ENCODE results near the gene HBM. TPM values are rescaled to one million over a fixed set of nuclear protein-coding genes. Genes with fewer than 3 reads are reported as not detected.
"Not testable (repeated sequence)": the region's sequence is repeated elsewhere in the genome, so short reads cannot be mapped to it uniquely, and the experiment has no call there.

The HBM gene
- total RNA-seq, 1 experiment from 2014 or later, result not detected

DNA sequence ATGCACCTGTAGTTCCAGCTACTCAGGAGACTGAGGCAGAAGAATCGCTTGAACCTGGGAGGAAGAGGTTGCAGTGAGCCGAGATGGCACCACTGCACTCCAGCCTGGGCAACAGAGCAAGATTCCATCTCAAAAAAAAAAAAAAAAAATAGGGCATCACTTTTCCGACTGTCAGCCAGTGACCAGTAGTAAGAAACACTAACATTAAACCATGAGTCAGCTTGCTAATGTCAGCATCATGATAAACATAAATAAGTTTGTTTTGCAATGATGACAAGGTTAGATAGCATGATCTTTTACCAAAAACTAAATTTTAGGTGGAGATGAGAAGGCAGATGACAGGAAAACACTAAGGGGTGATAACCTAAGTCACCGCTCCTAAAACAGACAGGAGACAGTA, 43.6 kb downstream of the HBM start:
- H3K9me3 ChIP-seq (replicated peaks); H3K27me3 ChIP-seq; H3K27ac ChIP-seq; DNase-seq; H3K4me1 ChIP-seq; H3K4me3 ChIP-seq: not testable (repeated sequence)
- H3K36me3 ChIP-seq, result peaks cover 67% of the 10 kb centered on the region

DNA sequence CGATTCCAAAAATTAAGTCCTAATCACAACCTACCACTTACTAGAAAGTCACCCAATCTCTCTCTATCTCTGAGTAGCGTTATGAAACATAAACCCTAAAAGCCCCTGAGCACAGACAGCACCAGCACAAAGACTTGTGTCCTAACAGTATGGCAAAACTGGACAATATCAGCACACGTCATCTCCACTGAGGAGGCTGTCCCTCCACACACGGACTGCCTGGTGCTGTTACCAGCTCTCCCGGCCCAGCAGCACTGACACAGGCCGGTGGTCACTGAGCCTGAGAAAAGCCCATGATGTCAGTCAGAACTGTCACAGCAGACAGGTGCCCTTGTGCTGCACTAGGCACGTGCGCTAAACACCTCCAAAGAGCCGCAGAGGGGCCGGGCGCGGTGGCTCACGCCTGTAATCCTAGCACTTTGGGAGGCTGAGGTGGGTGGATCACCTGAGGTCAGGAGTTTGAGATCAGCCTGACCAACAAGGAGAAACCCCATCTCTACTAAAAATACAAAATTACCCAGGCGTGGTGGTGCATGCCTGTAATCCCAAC, 45.9 kb downstream of the HBM start:
- not testable (repeated sequence) for H3K27ac ChIP-seq; H3K9me3 ChIP-seq (replicated peaks); H3K4me1 ChIP-seq; H3K4me3 ChIP-seq; H3K27me3 ChIP-seq; DNase-seq
- peaks cover 58% of the 10 kb centered on the region for H3K36me3 ChIP-seq

DNA sequence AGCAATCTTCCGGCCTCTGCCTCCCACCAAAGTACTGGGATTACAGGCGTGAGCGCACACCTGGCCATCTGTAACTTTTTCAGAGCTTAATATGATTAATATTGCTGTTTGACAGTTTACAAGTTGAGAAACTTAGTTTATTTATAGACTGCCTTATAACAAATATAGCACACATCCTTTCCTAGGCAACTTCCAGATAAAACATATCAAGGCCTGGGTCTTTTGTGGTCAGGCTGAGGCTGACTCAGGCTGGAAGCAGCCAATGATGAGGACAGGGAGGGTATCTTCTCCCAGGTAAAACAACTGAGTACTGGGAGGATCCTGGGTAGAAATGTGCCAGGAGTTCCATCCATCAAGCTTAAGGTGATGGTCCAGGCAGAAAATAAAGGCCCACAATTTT, 47.2 kb downstream of the HBM start:
- DNase-seq, result no peak
- Histone ChIP-seq H3K4me1 (no peaks in the 10 kb centered on the region), H3K9me3 (replicated peaks) (no peaks in the 10 kb centered on the region), H3K36me3 (peaks cover 58% of the 10 kb centered on the region), H3K4me3 (no peak overlapping the region), H3K27ac (no peak overlapping the region), H3K27me3 (no peaks in the 10 kb centered on the region)

Other genes starting within 250 kb of the HBM start
- 20.9 and 24.3 TPM in 2 replicates for gene POLR3K, start 112.4 kb upstream of the HBM start, total RNA-seq (2014; rRNA removed; shearing (Covaris generic))
- gene SNRNP25, start 112.2 kb upstream of the HBM start, total RNA-seq (2014; rRNA removed; shearing (Covaris generic)), result 60.7 and 63.4 TPM in 2 replicates
- 24.1 and 25.3 TPM in 2 replicates for gene RHBDF1, start 93.3 kb upstream of the HBM start, total RNA-seq (2014; rRNA removed; shearing (Covaris generic))
- gene MPG, start 87.8 kb upstream of the HBM start, total RNA-seq (2014; rRNA removed; shearing (Covaris generic)), result 37.8 and 47.2 TPM in 2 replicates
- gene NPRL3, start 27.3 kb upstream of the HBM start, total RNA-seq (2014; rRNA removed; shearing (Covaris generic)), result 9.8 and 11.5 TPM in 2 replicates
- not detected in 2 replicates for gene HBZ, start 13.3 kb upstream of the HBM start, total RNA-seq (2014; rRNA removed; shearing (Covaris generic))
- gene HBA2, start 6.9 kb downstream of the HBM start, total RNA-seq (2014; rRNA removed; shearing (Covaris generic)), result not detected in 2 replicates
- gene HBA1, start 10.7 kb downstream of the HBM start, total RNA-seq (2014; rRNA removed; shearing (Covaris generic)), result 0.33 TPM in 1 of 2 replicates, not detected in the other
- gene HBQ1, start 14.5 kb downstream of the HBM start, total RNA-seq (2014; rRNA removed; shearing (Covaris generic)), result not detected in 2 replicates
- 38.0 and 47.4 TPM in 2 replicates for gene LUC7L, start 63.5 kb downstream of the HBM start, total RNA-seq (2014; rRNA removed; shearing (Covaris generic))
- gene FAM234A, start 68.8 kb downstream of the HBM start, total RNA-seq (2014; rRNA removed; shearing (Covaris generic)), result 28.3 and 28.9 TPM in 2 replicates
- gene RGS11, start 110.0 kb downstream of the HBM start, total RNA-seq (2014; rRNA removed; shearing (Covaris generic)), result not detected in 2 replicates
- not detected in 2 replicates for gene ARHGDIG, start 114.6 kb downstream of the HBM start, total RNA-seq (2014; rRNA removed; shearing (Covaris generic))
- gene PDIA2, start 117.2 kb downstream of the HBM start, total RNA-seq (2014; rRNA removed; shearing (Covaris generic)), result 0.18 and 0.38 TPM in 2 replicates
- gene AXIN1, start 186.7 kb downstream of the HBM start, total RNA-seq (2014; rRNA removed; shearing (Covaris generic)), result 20.9 and 21.1 TPM in 2 replicates
- 81.4 and 96.8 TPM in 2 replicates for gene MRPL28, start 204.6 kb downstream of the HBM start, total RNA-seq (2014; rRNA removed; shearing (Covaris generic))
- gene PGAP6, start 216.0 kb downstream of the HBM start, total RNA-seq (2014; rRNA removed; shearing (Covaris generic)), result 25.6 and 27.5 TPM in 2 replicates
- gene NME4, start 231.2 kb downstream of the HBM start, total RNA-seq (2014; rRNA removed; shearing (Covaris generic)), result 140 and 149 TPM in 2 replicates
- gene DECR2, start 235.9 kb downstream of the HBM start, total RNA-seq (2014; rRNA removed; shearing (Covaris generic)), result 4.8 and 5.7 TPM in 2 replicates